HEK293 (cell line): Measurements from ENCODE around the gene SEC63.
A peak's percentile ranks its signal among the peaks of the same experiment; 100 is the strongest.
"Not testable (repeated sequence)": the region's sequence is repeated elsewhere in the genome, so short reads cannot be mapped to it uniquely, and the experiment has no call there.

ENCODE experiments used
- CTCF ChIA-PET: fragments of 350-600 bp; formaldehyde crosslinking; extraction: SDS; loops from one replicate; lab custom pipeline; 2021; ENCODE audit warnings: antibody characterized with exemption; lab: Yijun Ruan, JAX
- POLR2A ChIA-PET: fragments of 300-600 bp; formaldehyde crosslinking; extraction: SDS; loops from one replicate; lab custom pipeline; 2020; ENCODE audit warnings: antibody characterized with exemption, inconsistent platforms; lab: Yijun Ruan, JAX
- H3K27ac ChIP-seq: fragments of 200-500 bp; sonication (Bioruptor generic); 2 replicates; pipeline ENCODE4 v1.5.1; 2014; ENCODE audit warnings: low read depth, low read length, control low read depth, inconsistent platforms; ENCODE audit errors: extremely low read depth
- H3K36me3 ChIP-seq, 2 experiments: fragments of 200-500 bp in 1 of 2; sonication (Bioruptor generic) in 1 of 2; 1 replicate in 1 of 2; 2 replicates in 1 of 2; pipeline ENCODE4 v1.5.1; 2014 to 2017; ENCODE audit warnings: inconsistent platforms in 2 of 2, low read length in 2 of 2; ENCODE audit not compliant: control insufficient read depth in 2 of 2, insufficient read depth in 1 of 2
- H3K4me1 ChIP-seq: fragments of 200-500 bp; sonication (Bioruptor generic); 2 replicates; pipeline ENCODE4 v1.5.1; 2014; ENCODE audit warnings: mild to moderate bottlenecking, low read length, inconsistent platforms; ENCODE audit not compliant: control insufficient read depth, insufficient read depth
- H3K4me3 ChIP-seq: 2 replicates; pipeline ENCODE4 v1.5.1; 2011; ENCODE audit warnings: low read depth, mild to moderate bottlenecking, control low read depth, low read length, moderate library complexity
- H3K9me3 ChIP-seq: fragments of 200-500 bp; sonication (Bioruptor generic); 2 replicates; pipeline ENCODE4 v1.5.1; 2014; ENCODE audit warnings: low read depth, low read length, inconsistent platforms; ENCODE audit not compliant: control insufficient read depth, insufficient read depth
- CTCF ChIP-seq: fragments of 450-650 bp; formaldehyde crosslinking; IDR thresholded peaks from 2 replicates; pipeline ENCODE4 v1.5.1; 2016; ENCODE audit warnings: missing biosample characterization, missing genetic modification characterization
- EGR2 ChIP-seq: fragments of 450-650 bp; formaldehyde crosslinking; IDR thresholded peaks from 2 replicates; pipeline ENCODE4 v1.5.1; 2016; ENCODE audit warnings: low read depth, missing biosample characterization, missing genetic modification characterization
- IKZF3 ChIP-seq: fragments of 450-650 bp; IDR thresholded peaks from 2 replicates; pipeline ENCODE4 v1.5.0; 2018; ENCODE audit warnings: missing biosample characterization, mild to moderate bottlenecking, missing genetic modification characterization, moderate library complexity
- KLF1 ChIP-seq: fragments of 450-650 bp; formaldehyde crosslinking; IDR thresholded peaks from 2 replicates; pipeline ENCODE4 v1.5.1; 2016; ENCODE audit warnings: missing biosample characterization, missing genetic modification characterization
- KLF16 ChIP-seq: fragments of 450-650 bp; formaldehyde crosslinking; IDR thresholded peaks from 2 replicates; pipeline ENCODE4 v1.5.1; 2017; ENCODE audit warnings: missing biosample characterization, missing genetic modification characterization
- KLF9 ChIP-seq: fragments of 450-650 bp; formaldehyde crosslinking; IDR thresholded peaks from 2 replicates; pipeline ENCODE4 v1.5.1; 2016; ENCODE audit warnings: missing biosample characterization, missing genetic modification characterization, low read depth
- PATZ1 ChIP-seq: fragments of 450-650 bp; formaldehyde crosslinking; IDR thresholded peaks from 2 replicates; pipeline ENCODE4 v1.5.1; 2016; ENCODE audit warnings: missing biosample characterization, missing genetic modification characterization
- PRDM10 ChIP-seq: fragments of 450-650 bp; formaldehyde crosslinking; IDR thresholded peaks from 2 replicates; pipeline ENCODE4 v1.5.1; 2016; ENCODE audit warnings: missing biosample characterization, missing genetic modification characterization
- SCRT1 ChIP-seq: fragments of 450-650 bp; formaldehyde crosslinking; IDR thresholded peaks from 2 replicates; pipeline ENCODE4 v1.5.1; 2016; ENCODE audit warnings: missing biosample characterization, missing genetic modification characterization, borderline replicate concordance
- SCRT2 ChIP-seq: fragments of 450-650 bp; formaldehyde crosslinking; IDR thresholded peaks from 2 replicates; pipeline ENCODE4 v1.5.1; 2016; ENCODE audit warnings: missing biosample characterization, missing genetic modification characterization
- SETDB1 ChIP-seq: IDR thresholded peaks from one replicate; pipeline ENCODE4 v1.6.1; 2017; ENCODE audit warnings: mild to moderate bottlenecking, low read length, moderate library complexity, mixed read lengths; ENCODE audit not compliant: insufficient read length
- TRIM28 ChIP-seq: IDR thresholded peaks from 2 replicates; pipeline ENCODE4 v1.6.1; 2011; ENCODE audit warnings: low read length, control low read depth, borderline replicate concordance
- ZFP37 ChIP-seq: fragments of 450-650 bp; formaldehyde crosslinking; IDR thresholded peaks from 2 replicates; pipeline ENCODE4 v1.5.1; 2016; ENCODE audit warnings: missing biosample characterization, missing genetic modification characterization
- ZNF140 ChIP-seq: fragments of 450-650 bp; formaldehyde crosslinking; IDR thresholded peaks from 2 replicates; pipeline ENCODE4 v1.5.1; 2016; ENCODE audit warnings: missing biosample characterization, missing genetic modification characterization
- ZNF362 ChIP-seq: fragments of 450-650 bp; formaldehyde crosslinking; IDR thresholded peaks from 2 replicates; pipeline ENCODE4 v1.5.1; 2016; ENCODE audit warnings: missing biosample characterization, missing genetic modification characterization
- ZNF37A ChIP-seq: fragments of 450-650 bp; IDR thresholded peaks from 2 replicates; pipeline ENCODE4 v1.5.1; 2018; ENCODE audit warnings: missing biosample characterization, missing genetic modification characterization
- ZNF416 ChIP-seq: fragments of 450-650 bp; formaldehyde crosslinking; IDR thresholded peaks from 2 replicates; pipeline ENCODE4 v1.5.1; 2016; ENCODE audit warnings: missing biosample characterization, missing genetic modification characterization
- ZNF514 ChIP-seq: fragments of 450-650 bp; formaldehyde crosslinking; IDR thresholded peaks from 2 replicates; pipeline ENCODE4 v1.5.1; 2016; ENCODE audit warnings: missing biosample characterization, missing genetic modification characterization
- ZNF555 ChIP-seq: fragments of 450-650 bp; formaldehyde crosslinking; conservative IDR thresholded peaks from 2 replicates; pipeline ENCODE4 v1.5.1; 2017; ENCODE audit warnings: missing biosample characterization, mild to moderate bottlenecking, missing genetic modification characterization, inconsistent platforms
- ZNF791 ChIP-seq: fragments of 450-650 bp; formaldehyde crosslinking; IDR thresholded peaks from 2 replicates; pipeline ENCODE4 v1.5.1; 2016; ENCODE audit warnings: missing biosample characterization, missing genetic modification characterization
- ZSCAN4 ChIP-seq: fragments of 450-650 bp; formaldehyde crosslinking; IDR thresholded peaks from 2 replicates; pipeline ENCODE4 v1.5.1; 2017; ENCODE audit warnings: missing biosample characterization, missing genetic modification characterization

Gene SEC63

GRCh38 chr6:107864226-107865127 lies 93.5 kb downstream of the SEC63 start:
- no peaks in the 10 kb centered on the region for H3K4me1 ChIP-seq
- H3K36me3 ChIP-seq: peaks cover 0 to 8% of the 10 kb centered on the region in 2 experiments; a peak in 1 of 3 replicates
- CTCF ChIA-PET: interaction anchor here (0.5 to 2.3 kb wide), 5 partner anchors 16 to 867 kb away, joined by 3 to 8 read pairs (median 4); no protein-coding TSS in a partner anchor
- no peaks in the 10 kb centered on the region for H3K9me3 ChIP-seq
- no peak overlapping the region for H3K4me3 ChIP-seq
- POLR2A ChIA-PET: no interaction called here
- TF ChIP-seq PATZ1 (tag by site-specific recombination): no peak
- no peak for TF ChIP-seq ZNF37A
- no peak for TF ChIP-seq IKZF3 (tag by site-specific recombination)
- no peak for TF ChIP-seq ZNF362 (tag by site-specific recombination)
- no peak for TF ChIP-seq ZFP37 (tag by site-specific recombination)
- TF ChIP-seq SCRT2 (tag by site-specific recombination): no peak
- no peak for TF ChIP-seq ZNF514
- no peak for TF ChIP-seq SETDB1
- TF ChIP-seq ZSCAN4 (tag by site-specific recombination): no peak
- TF ChIP-seq KLF9: no peak
- no peak for TF ChIP-seq ZNF416
- no peak for TF ChIP-seq ZNF555 (tag by site-specific recombination)
- no peak for TF ChIP-seq ZNF140
- no peak for TF ChIP-seq KLF16 (tag by site-specific recombination)
- TF ChIP-seq ZNF791 (tag by site-specific recombination): no peak
- no peak for TF ChIP-seq KLF1 (tag by site-specific recombination)
- TF ChIP-seq EGR2 (tag by site-specific recombination): no peak
- no peak overlapping the region for H3K27ac ChIP-seq

GRCh38 chr6:107862383-107862782 lies 95.6 kb downstream of the SEC63 start:
- H3K27ac ChIP-seq: no peak overlapping the region
- H3K9me3 ChIP-seq: no peaks in the 10 kb centered on the region
- H3K36me3 ChIP-seq: peaks cover 0 to 8% of the 10 kb centered on the region in 2 experiments; a peak in 1 of 3 replicates
- CTCF ChIA-PET: interaction anchor here (0.5 to 2.0 kb wide), 5 partner anchors 14 to 975 kb away, joined by 3 to 11 read pairs (median 3); no protein-coding TSS in a partner anchor
- no peak overlapping the region for H3K4me3 ChIP-seq
- POLR2A ChIA-PET: no interaction called here
- TF ChIP-seq CTCF (tag by site-specific recombination): no peak
- TF ChIP-seq TRIM28: no peak
- peak; percentile 52; the same call in 1 of the 2 replicates for TF ChIP-seq SCRT1 (tag by site-specific recombination)
- peak; percentile 45; the same call in 1 of the 2 replicates for TF ChIP-seq SCRT2 (tag by site-specific recombination)
- TF ChIP-seq PRDM10 (tag by site-specific recombination): no peak
- H3K4me1 ChIP-seq: no peaks in the 10 kb centered on the region

- H3K27ac ChIP-seq, POLR2A ChIA-PET, H3K9me3 ChIP-seq, H3K36me3 ChIP-seq, H3K4me1 ChIP-seq, H3K4me3 ChIP-seq: not testable (repeated sequence)
- CTCF ChIA-PET: interaction anchor here (2.0 kb wide), 1 partner anchor 13 kb away, joined by 11 read pairs; no protein-coding TSS in a partner anchor
Measured at GRCh38 chr6:107860963-107861362, 97.0 kb downstream of the SEC63 start.
